GM12892 (cell line): ENCODE data around the gene VGLL1.

Experiments
- DNase-seq: peaks from one replicate; pipeline ENCODE4 v3.0.0; 2011; ENCODE audit not compliant: insufficient read length
- FAIRE-seq: peaks from 2 replicates; lab custom pipeline; 2011; peaks lifted over from hg19 to GRCh38; lab: Jason Lieb, UNC
- POLR2A ChIP-seq: IDR thresholded peaks from 2 replicates; pipeline ENCODE4 v1.6.1; 2011; ENCODE audit warnings: low read depth, low read length, control low read depth
- POLR2AphosphoS5 ChIP-seq: IDR thresholded peaks from 2 replicates; pipeline ENCODE4 v1.6.1; 2011; ENCODE audit warnings: low read depth, low read length, control low read depth
- TAF1 ChIP-seq: IDR thresholded peaks from 2 replicates; pipeline ENCODE4 v1.6.1; 2011; ENCODE audit warnings: low read depth, mild to moderate bottlenecking, control low read depth, low read length, borderline replicate concordance

The VGLL1 gene

DNA sequence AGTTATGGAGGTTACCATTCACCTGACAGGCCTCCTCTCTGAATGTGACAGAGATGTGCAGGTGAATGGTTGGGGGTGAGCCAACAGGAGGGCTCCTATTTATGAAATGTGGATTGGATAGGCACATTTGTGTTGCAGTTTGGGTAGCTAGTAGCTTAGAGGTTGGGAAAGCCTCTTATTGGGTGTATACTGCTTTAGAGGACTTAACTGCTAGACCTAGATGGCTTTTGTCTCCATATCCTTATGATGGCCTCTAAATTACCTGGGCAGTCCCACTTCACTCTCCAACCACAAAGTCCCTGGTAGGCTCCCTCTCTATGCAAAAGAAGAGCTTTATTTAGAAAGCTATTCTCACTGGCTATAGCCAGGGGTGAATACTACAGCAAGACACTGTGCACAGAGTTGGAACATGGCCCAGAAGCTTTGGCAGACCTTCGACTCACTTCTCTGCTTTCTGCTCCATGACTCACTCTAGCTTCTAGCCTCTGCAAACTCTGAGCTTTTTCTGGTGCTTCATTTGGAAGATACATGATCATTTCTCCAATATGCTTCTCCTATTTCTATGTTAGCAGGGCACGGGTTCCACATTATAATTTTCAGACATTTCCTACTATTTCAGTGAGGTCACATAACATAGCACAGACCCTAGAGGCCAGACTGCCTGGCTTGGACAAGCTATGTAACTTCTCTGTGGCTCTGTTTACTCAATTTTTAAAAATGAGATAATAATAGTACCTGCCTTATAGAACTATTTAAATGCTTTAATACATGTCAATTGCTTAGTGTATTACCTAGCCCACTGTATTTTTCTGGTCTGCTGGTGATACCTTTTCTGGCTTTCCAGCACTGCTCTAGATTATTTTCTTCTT, 6.0 kb upstream of the VGLL1 start:
- TF ChIP-seq TAF1 (no peak), POLR2AphosphoS5 (no peak), POLR2A (no peak)

DNA sequence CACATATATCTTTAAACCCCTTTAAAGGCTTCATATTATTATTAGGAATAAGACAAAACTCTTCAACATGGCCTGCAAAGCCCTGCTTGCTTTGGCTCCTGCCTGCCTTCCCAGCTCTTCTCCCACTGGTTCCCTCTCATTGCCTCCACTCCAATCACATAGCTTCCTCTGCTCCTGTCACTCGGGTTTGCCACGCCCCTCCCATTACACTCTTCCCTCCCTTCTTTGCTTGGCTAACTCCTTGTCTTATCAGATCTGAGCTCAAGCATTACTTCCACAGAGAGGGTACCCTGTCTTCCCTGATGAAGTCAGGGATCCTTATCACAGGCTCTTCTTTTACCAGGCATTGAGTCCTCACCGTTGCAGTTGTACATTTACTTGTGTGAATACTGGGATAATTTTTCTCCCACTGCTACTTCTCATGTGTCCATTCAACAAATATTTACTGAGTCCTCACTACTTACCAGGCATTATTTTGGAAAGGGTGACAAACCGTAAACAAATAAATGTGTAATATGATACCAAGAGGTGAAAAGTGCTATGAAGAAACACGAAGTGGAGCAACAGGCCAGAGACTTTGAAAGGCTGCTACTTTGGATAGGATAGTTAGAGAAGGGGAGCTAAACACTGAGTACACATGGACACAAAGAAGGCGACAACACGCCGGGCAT, 3.2 kb upstream of the VGLL1 start:
- FAIRE-seq (no peak), DNase-seq (no peak)
- TF ChIP-seq POLR2AphosphoS5, result no peak
- TF ChIP-seq TAF1, result no peak
- no peak for TF ChIP-seq POLR2A

More for the DNA sequence above, 6.0 kb upstream of the VGLL1 start:
- DNase-seq, result no peak
- FAIRE-seq, result no peak

DNA sequence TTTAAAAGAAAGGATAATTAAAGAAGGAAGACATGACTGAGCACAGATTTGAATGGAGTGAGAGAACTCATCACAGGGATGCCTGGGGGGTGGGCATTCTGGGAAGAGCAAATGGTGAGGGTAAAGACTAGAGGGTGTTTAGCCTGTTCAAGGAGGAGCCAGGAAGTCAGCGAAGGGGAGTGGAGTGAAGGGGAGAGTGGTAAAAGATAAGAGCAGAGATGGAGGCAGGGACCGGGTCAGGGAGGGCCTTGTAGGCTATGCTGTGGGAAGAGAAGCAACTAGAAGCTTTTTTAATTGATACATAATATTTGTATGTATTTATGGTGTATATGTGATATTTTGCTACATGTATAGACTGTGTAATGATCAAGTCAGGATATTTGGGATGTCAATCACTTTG, 2.2 kb upstream of the VGLL1 start:
- TF ChIP-seq POLR2A, result no peak
- no peak for TF ChIP-seq TAF1
- no peak for TF ChIP-seq POLR2AphosphoS5
- DNase-seq (no peak), FAIRE-seq (no peak)

DNA sequence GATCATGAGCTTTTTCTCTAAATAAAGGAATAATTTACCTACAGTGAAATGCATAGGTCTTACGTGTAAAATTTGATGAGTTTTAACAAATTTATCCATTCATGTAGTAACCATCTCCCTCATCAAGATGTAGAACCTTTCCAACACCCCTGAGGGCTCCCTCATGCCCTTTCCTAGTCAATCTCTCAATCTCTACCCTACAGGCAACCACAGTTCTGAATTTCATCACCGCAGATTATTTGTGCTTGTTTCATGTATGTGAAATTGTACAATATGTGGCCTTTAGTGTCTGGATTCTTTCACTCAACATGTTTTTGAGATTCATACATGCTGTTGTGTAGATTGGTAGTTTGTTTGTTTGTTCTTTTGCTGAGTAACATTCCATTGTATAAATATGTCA, 2.1 kb downstream of the VGLL1 start:
- FAIRE-seq (no peak), DNase-seq (no peak)
- no peak for TF ChIP-seq TAF1
- TF ChIP-seq POLR2AphosphoS5, result no peak
- no peak for TF ChIP-seq POLR2A

DNA sequence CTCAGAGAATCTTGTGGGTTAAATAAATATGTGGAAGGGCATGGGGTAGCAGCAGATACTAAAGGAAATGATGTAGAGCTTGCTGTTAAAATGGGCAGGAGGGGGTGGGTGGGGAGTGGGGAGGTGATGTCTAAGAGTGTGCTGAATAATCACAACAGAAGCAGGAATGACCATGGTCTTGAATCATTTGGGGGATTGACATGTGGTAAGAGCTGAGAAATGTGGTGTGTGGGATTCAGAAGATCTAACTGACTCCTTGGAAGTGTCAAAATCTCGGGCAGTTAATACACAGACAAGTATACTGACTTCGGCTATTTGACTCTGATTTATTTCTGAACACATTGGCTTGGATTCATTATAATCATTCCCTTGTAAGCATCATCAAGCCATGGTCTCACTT, 6.8 kb downstream of the VGLL1 start:
- FAIRE-seq (no peak), DNase-seq (no peak)
- TF ChIP-seq TAF1 (no peak), POLR2AphosphoS5 (no peak), POLR2A (no peak)

DNA sequence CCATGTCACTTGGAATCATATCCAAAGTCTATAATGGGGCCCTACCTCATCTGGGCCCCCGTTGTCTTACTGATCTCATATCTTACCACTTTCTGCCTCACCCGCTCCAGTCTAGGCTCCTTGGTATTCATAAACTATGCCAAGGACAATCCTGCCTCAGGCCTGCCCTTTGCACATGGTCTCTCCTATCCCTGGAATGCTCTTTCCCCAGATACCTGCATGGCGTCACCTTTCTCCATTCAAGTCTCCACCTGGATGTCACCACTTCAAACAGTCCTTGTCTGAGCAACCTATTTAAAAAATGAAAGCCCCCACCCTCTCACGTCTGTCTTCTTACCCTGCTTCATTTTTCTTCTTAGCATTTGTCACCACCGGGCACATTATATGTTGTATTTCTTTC, 8.2 kb downstream of the VGLL1 start:
- FAIRE-seq (no peak), DNase-seq (no peak)
- TF ChIP-seq TAF1, result no peak
- no peak for TF ChIP-seq POLR2AphosphoS5
- no peak for TF ChIP-seq POLR2A

DNA sequence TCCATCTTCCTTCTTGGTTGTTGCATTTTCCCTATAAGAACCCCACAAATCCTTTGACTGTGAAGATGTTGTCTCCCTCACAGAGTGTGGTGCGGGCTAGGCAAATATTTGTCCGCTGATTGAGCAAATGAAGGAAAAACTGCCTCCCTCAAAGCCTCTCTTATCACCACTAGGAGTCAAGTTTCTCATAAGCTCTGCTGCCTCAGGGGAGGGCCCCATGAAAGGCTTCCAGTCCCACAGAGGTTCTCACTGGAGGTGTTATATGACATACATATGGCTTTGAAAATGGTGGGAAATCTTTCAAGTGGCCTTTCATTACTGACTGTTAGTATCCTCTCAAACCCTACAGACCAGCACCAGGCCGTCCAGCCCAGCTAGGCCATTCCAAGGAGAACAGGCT, 9.3 kb downstream of the VGLL1 start:
- no peak for TF ChIP-seq POLR2A
- TF ChIP-seq TAF1, result no peak
- TF ChIP-seq POLR2AphosphoS5, result no peak
- FAIRE-seq (no peak), DNase-seq (no peak)

DNA sequence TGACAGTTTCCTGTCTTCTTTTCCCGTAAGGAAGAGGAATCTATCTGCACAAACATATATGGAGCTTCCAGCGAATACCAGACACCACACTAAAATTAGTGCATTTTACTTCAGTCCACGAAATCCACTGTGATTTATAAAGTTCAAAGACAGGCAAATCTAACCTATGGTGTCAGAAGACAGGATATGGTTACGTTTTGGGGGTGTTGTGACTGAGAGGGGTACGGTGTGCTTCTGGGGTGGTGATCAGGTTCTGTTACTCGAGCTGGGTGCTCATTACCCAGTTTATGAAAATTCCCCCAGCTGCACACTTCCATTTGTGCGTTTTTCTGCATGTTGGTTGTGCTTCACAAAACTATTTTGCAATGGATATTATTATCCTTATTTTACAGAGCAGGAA, 10.3 kb downstream of the VGLL1 start:
- TF ChIP-seq POLR2AphosphoS5, result no peak
- DNase-seq (no peak), FAIRE-seq (no peak)

DNA sequence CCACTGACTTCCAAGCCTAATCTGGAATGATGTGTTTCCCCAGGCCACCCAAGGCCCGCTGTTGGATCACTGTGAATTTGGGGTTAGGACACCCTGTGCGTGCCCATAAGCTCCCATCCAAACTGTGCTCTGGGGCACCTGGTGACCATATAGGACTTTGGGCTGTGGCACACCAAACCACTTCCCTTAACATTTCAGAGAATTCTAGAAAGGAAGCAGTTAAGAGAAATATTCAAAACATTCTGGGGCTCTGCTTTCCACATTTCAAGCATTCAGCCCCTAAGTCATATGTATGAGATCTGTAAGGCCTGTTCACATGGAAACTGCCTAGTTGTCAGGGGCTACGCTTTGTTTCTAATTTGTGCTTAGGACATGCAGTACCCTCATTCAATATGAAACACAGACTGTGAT, 14.4 kb downstream of the VGLL1 start:
- FAIRE-seq (no peak), DNase-seq (no peak)
- TF ChIP-seq TAF1 (no peak), POLR2AphosphoS5 (no peak), POLR2A (no peak)

DNA sequence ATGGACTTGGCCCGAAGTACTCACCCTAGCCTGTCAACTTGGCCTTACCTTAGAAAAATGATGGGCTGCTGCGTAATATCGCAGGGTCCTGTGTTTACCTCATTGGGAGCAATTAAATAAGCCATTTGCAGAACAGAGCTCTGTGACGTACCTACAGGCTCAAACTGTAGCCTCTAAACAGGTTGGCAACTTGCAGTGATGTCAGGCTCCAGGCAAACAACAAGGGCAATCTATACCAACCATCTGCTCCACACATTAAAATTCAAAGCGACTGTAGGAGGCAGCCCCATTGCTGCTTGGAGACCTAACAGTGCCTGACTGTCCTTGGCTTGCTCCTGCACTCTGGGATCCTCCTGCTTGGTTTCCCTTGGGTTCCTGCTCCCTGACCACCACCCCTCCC, 17.2 kb downstream of the VGLL1 start:
- TF ChIP-seq POLR2AphosphoS5, result no peak
- DNase-seq (no peak), FAIRE-seq (no peak)

DNA sequence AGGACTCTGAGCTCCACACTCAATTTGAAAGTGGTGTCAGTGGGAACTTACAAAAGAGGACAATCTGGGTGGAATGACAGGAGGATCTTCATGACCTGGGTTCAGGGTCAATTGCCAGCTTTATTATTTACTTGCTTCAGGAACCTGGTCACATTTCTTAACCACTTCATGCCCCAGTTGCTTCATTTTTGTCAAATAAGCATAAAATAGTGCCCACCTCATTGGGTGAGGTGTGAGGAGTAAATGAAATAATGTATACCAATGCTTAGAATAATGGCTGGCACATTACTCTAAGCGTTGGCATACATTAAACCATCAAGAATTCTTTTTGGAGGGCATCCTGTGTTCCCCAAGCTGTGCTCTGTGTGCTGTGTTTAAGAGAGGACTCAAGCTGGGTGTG, 19.4 kb downstream of the VGLL1 start:
- TF ChIP-seq TAF1 (no peak), POLR2AphosphoS5 (no peak), POLR2A (no peak)
- no peak for FAIRE-seq
- no peak for DNase-seq

DNA sequence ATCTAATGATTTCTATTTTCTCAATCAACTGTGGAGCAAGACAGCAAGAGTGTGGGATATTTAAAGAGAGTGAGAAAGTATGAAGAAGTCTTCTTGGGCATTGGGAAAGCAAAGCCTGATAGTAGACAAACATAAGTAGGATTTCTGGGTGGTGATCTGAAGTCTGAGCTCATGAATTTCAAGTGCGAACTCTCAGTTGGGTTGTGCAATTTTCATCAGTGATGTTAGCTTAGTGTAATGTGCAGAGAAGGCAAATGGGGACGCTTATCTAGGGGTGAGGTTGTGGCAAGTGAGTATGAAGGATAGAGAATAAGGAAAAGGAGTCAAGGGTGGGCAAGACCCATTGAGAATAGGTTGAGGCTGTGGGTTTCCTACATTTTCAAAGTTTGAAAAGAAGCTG, 23.7 kb downstream of the VGLL1 start:
- no peak for DNase-seq
- FAIRE-seq, result no peak
- no peak for TF ChIP-seq POLR2AphosphoS5
- TF ChIP-seq POLR2A, result no peak
- TF ChIP-seq TAF1, result no peak

DNA sequence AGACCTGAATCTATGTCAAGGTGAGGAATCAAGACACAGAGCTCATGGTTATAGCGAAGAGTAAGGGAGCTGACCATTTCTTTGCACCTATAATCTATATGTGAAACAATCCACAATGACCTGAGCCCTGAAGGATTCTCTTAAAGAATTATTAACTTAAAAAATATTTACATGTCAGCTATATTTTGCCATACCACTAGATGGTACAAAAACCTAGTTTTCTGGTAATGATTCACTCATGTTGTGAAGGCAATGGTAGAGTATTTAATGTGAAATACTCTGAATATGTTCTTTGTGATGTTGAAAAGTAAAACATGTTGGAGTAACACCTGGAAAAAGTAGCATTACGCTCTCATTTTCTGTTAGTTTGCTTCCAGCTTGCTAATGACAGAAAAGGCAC, 40.0 kb downstream of the VGLL1 start:
- DNase-seq (no peak), FAIRE-seq (peak; percentile 40)
- TF ChIP-seq POLR2AphosphoS5 (no peak), TAF1 (no peak), POLR2A (no peak)
